Activated effector memory CD4-positive, alpha-beta T cell treated with Interleukin-2 at 50 U/mL for 16 hours (primary cell): ENCODE measurements around the gene RASGRF1.

Experiments used
- DNase-seq: peaks from one replicate; pipeline ENCODE4 v3.0.0-alpha.2; 2020

RASGRF1 gene

DNA sequence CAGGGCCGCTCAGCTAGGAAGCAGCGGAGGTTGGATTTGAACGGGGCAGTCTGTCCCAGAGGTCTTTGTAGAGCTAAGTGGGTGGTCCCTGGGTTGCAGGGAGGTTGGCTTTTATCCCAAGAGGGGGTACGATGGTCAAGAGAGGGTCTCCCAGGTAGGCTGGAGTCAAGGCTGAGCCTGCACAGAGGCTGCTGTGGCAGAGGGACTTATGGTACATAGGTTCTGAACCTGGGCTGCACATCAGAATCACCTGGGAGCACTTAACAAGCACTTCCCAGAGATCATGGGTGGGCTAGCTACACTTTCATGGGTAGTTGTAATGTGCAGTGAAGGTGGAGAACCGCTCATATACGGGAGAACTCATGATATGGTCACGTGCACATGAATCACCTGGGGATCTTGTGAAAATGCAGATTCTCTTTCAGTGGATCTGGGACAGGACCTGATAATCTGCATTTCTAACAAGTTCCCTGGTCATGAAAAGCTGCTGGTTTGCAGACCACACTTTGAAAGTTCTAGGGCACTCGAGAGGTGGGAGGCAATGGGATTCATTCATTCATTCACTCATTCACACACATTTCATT, 2.9 kb upstream of the RASGRF1 start:
- no peak for DNase-seq

DNA sequence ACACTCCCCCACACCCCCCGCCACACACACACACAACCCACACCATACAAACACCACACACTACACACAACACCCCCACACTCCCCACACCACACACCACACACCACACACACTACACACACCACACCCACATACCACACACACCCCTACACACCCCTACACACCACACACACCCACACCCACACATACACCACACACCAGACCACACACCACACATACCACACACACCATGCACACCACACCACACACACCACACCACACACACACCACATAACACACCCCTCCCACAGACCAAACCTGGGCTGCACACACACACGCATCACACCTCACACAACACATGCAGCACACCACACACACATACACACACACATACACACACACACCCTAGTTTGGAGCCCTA, 1.8 kb upstream of the RASGRF1 start:
- DNase-seq = no peak

DNA sequence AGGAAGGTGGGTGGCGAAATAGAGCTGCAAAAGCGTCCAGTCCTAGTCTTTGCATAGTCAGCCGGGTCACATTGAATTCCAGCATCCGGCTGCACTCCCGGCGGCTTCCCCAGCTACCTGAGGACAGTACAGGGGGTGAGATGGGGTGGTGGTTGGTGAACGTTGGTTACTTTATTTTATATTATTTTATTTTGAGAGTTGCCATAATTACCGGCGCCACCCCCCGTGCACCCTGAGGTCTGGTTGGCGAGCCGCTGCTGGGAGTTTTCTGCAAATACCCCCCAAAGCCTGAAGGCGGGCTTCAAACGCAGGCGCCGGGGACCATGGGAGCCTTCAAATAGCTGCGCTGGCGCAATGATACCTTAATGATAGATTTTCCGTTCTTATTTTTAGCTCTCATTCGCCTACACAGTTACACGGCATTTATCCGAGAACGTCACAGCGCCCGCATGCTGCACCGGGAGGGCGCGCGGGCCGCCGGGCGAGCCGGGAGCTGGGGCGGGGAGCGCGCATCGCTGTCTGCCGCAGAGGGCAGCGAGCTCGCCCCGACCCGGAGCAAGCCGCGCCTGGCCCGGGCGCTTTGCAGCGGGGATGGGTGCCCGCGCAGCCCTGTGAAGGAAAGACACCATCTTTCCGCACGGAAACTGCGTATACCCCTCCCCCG, 756 bp upstream of the RASGRF1 start:
- DNase-seq = no peak

DNA sequence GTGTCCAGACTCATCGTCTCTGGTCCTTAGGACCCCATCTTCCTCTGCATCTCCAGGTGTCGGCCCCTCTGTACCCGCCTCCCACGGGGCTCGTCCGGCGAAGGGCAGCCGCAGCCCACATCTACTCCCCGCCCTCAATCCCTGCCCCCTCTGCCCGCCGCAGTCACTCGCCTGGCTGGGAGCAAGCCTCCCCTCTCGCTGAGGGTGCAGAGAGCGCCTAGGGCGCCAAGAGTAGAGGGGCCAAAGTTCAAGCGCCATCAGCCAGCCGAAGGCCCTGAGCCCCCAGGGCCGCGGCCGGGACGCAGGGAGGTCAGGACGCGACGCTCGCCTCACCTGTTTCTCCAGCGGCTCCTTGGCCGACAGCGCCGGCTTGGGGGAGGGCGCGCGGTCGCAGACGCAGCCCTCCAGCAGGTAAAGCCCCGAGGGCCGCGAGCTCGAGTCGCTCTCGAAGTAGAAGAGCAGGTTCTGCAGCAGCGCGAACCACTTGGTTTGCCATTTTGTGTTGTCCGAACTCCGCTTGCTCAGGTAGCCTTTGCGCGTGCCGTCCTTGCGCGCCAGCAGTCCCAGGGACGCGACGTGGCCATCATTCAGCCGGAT, 592 bp downstream of the RASGRF1 start:
- DNase-seq = no peak

DNA sequence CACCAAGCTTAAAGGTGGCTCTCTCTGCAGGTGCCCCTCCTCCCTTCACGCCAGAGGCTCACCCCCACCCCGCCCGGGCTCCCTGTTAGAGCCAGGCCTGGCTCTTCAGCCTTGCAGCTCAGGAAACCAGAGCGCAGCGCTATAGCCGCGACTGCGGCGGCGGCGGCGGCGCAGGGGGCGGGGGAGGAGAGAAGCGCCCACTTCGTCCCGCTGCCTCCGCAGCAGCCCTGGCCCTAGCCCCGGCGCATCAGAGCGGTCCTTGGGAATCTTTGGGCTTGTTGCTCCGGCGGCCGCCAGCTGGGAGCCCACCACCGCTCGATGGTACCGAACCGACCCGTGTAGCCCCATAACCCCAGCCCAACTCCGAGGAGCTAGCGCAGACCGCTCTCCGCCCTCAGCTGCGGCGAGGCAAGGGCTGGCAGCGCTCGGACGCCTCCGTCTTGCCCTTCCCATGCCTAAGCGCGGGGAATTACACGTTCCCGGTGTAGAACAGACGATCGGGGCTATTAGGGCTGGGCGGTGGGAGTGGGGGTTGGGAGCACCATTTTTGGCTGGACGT, 1.2 kb downstream of the RASGRF1 start:
- DNase-seq = no peak

DNA sequence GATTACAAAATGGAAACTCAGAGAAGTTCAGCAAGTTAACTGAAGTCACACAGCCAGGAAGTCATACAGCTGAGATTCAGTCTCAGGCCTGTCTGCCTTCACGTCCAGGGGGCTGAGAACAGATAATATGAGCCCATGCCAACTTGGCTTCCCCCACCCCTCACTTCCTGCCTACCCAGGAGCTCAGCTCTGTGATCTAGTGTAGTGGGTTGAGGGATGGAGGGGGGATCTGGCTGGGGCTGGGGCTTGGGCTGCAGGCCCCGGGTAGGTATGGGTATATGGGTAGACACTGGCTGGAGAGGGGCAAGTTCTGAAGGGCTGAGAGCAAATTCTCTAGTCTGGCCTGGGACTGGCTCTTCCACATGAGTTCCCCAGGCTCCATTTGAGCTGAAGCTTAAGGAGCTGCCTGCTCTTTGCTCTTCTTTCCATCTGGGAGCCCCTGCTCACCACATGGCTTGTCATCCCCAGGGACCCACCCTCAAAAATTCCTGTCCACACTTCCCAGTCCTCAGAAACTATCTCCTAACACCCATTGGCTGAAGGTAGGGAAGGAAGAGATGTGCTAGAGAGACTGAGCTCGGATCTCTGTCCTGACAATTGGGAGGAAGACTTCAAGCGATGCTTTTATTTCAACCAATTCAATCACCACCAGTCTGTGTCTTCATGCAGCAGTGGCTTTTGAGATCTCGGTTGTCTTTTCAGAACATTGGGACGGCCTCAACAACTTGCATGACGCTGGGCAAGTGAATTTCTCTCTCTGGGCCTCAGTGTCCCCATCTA, 2.0 kb downstream of the RASGRF1 start:
- no peak for DNase-seq

DNA sequence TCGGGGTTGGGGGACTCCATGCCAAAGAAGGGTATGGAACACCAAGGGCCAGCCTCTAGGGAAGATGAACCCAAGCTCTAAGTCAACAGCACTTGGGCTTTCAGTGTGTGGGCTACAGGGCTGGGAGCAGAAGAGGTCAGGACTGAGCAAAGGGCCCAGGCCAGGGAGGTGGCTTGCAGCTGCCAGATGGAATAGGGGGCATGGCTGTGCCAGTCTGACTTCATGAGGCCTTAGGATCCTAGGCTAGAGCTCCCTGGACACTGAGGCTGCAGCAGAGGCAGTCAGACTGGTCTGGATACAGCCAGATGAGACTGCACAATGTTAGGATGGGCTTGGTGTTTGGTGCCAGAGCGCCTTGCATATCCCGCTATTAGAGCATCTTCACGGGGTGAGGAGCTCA, 3.8 kb downstream of the RASGRF1 start:
- no peak for DNase-seq

DNA sequence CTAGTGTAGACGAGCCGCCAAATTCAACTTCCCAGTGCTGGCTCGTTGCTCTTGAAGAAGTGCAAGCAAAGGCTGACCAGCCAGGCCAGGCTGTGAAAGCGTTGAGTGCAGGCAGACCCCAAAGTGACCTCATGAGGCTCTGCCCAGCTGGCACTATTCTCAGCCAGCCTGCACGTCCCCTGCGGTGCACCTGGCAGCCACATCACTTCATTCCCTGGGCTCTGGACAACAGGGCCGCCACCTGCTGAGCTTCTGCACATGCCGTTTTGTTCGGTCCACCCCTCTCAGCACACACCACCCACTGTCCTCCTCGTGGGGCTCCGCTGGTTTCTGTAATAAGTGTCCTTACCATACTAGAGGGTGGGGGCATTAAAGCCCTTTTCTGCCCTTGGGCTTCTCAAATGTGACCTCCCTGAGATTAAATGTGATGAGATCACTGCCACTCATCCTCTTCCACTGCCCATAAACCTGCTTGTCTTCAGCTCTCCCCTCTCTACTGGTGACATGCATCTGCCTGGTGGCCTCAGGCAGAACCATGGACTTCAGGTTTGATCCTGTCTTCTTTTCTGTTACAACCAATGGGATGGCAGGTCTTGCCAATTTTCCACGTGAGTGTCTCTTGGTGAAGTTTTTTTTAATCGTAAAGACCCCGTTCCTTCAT, 6.1 kb downstream of the RASGRF1 start:
- no peak for DNase-seq

DNA sequence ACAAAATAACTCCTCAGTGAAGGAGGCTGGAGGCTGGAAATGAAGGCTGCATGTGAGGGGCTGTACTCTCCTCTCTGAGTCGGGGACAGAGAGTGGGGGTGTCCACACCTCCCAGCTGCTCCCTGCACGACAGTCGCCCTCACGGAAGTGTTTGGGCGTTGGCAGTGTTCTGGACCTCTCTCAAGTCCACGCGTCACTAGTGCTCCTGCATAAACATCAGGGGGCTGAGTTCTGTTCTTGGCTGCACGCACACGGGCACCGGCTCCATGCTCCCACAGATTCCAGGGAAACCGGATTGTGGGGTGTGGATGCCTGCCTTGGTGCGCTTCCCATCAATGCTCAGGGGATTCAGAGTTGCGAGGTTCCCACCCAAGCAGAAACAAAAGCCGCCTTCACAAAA, 7.4 kb downstream of the RASGRF1 start:
- no peak for DNase-seq

DNA sequence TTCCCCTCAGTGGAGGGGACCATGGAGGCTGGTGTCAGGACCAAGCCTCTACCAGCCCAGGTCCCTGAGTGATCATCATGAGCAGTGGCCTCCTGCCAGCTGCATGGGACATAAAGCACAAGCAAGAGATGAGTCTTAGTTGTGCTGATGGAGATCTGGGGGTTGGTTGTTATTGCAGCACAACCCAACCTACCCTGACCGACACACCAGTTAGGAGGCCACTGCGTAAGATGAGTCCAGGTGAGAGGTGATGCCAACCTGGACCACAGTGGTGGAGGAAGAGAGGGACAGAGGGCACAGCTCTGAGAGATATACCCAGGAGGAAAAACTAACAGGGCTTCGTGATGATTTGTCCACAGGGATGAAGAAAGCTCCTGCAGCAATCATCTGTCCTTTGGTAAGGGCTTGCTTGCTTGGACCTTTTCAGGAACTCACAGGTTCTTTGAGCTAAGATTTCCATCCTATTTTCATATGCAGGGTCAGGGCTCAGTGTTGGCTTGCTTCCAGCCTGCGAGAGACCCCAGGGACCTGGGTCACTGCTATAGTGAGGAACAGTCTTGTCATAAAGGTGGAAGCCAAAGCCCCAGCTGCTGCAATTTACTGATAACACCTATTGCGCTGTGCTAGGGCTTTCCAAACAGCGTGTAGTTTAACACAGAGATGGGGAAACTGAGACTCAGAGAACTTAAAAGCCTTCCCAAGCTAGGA, 8.1 kb downstream of the RASGRF1 start:
- DNase-seq = no peak

DNA sequence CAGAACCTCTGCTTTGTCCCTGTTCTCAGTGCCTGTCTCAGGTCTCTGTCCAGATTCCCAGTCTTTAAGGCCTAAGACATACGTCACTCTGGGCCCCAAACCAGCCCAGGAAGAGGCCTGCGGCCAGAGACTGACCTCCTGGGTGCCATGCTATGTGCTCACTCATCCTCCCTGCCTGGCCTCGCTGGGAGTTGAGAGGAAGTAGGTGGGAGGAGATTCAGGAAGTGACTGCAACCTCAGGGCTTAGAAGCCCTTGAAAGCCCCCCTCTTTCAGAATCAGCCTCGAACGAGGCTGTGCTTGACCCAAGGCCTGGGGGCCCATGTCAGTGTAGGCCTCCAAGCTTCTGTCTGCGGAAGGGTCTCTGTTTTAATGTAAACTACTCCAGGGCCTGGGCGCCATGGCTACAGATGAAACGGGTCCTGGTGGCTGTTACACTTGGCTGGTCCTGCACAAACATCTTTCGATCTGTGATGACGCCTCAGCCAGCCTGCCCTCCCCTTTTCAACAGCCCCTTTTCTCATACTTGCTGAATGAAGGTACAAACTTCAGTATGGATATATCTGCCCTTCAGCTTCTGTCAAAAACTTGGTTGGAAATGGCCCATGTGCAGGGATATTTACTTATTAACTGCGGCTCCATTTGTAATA, 11.7 kb downstream of the RASGRF1 start:
- no peak for DNase-seq

DNA sequence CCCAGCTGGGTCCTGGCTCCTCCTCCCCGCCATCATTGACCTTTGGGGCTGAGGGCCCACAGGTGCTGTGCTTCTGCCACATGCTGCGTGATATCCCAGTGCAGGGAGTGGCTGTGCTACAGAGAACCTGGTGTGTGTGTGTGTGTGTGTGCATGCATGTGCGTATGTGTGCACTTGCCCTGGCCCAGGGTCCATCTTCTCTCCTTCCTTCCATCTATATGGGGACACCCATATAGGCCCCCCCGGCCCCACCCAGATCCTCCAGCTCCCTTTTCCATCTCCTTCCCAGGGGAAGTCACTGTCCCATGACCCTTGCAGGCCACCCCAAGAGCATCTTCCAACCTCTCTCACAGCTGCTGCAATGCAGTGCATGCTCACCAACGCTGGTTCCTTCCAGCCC, 12.6 kb downstream of the RASGRF1 start:
- no peak for DNase-seq

DNA sequence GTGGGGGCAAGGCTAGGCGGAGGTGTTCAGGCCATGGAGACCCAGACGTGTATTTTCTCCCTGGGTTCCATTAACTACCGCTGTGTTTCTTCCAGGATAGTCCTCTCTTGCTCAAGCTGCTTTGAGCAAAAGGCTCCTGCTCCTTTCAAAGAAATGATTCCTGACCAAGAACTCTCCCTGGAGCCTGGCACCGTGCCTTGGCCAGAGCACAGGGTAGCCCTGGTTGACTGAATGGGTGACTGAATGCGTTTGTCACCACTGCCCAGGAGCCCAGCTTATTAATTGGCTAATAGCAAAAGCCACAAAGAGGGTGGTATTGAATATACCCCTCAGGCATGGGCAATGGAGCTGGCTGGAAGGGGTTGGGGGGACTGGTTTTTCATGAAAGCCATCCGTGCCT, 13.9 kb downstream of the RASGRF1 start:
- no peak for DNase-seq

DNA sequence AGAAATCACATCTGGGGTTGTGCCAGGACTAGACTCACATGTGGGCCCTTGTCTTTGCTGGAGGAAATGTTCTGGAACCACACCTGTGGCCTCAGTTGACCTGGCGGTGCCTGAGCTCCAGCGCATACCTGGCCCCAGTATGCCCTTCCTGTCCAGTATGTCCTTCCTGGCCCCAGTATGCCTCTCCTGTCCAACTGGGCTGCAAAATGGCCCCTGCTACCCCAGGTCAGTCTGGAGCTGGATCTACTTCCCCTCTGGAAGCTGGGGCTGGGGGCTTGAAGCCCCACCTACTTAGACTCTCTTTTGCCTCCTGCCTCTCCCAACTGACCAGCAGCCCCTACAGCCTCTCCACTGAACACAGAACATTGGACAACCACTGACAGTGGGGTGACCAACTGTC, 15.3 kb downstream of the RASGRF1 start:
- DNase-seq = no peak

DNA sequence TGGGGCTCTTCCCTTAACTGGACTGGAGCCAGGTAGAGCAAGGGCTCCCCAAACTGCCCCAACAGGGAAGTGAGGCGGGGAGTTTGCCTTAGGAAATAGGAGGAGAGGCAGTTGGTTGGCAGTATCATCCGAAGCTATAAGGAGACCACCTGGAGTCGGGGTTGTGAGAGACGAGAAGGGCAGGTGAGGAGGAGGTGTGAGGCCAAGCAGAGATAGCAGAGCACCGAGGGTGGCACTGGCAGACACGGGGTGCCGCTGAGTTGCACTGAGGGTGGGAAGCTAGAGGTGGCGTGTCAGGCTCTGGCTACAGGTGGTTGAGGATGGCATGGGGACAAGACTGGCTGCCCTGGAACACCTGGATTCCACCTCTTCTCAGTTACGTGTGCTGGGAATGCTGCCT, 17.2 kb downstream of the RASGRF1 start:
- no peak for DNase-seq

DNA sequence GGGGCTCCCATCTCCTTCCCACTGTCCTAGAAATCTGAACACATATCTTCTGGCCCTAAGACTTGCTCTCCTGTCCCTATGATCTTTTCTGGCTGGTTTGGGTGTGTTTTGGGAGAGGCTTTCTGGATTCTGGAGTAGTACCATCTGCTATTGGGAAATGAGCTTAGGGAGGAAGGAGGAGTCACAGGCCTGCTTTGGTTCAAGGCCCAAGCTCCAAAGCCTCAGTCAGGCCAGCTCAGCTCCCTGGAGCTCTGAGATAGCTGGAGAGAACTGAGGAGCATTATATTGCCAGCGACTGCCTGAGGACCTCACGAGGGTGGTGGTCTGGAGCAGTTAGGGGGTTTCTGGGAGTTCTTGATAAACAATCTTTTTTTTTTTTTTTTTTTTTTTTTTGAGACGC, 18.7 kb downstream of the RASGRF1 start:
- DNase-seq = no peak

DNA sequence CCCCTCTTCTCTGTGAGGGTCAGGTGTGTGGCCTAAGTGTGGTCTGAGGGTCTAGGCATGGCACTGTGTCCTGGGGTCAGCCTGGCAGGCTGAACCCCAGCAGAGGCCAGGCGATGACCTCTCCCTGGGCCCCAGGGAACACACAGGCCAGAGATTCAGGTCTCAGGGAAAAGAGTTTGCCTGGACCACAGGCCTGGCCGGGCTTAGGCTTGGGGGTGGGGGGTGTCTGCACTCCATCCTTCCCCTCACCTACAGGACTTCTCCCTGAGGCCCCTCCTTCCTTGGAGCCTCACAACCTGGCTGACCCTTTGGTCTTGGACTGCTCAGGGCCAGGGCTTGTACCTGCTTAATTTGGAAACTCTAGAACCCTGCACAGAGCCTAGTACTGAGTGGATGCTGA, 21.8 kb downstream of the RASGRF1 start:
- no peak for DNase-seq

DNA sequence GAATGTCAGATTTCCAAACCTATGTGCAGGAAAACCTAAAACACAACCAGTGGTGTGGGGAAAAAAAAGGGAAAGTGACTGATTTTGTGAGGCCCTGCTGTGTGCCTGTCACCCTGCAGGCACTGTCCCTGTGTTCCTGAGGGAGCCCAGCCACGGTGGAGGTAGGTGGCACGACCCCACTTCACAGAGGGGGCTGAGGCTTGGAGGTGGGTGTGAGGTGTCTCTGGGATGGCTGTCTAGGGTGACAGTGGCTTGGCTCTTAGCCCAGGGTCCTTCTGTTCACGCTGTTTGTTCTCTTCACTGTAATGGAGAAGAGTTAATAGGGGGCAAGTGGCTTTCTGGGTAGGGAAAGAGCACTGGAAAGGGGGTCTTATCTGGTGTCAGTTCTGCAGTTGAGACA, 22.6 kb downstream of the RASGRF1 start:
- no peak for DNase-seq

DNA sequence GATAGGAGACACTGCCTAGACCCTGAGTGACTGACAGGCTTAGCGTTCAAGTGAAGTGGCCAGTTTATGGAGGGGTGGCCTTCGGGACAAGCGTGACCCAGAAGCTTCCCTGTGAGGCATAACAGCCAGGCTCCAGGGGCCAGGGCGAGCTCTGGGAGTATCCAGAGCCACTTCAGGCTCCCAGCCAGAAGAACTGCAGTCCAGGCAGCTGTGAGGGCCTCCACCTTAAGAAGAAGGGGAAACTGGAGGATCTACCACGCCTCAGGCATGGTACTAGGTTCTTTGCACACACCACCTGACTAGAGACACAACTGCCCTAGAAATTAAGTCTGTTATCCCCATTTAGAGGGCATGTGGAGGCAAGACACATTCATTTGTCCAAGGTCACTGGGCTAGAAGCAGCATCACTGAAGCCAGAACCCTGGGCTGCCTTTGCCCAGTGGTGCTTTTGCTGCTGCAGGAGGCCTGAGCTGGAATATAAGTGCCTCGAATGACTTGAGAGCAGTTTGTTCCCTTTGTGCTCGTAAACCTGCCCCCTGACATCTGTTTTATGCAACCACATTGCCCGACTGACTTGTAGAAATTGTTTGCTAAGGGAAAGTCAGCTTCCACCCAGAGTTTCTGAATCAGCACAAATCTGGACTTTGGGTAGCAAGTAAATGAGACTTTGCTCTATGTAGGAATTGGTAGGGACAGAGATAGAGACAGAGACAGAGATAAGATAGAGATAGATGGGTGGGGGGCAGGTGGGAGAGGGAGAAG, 23.3 kb downstream of the RASGRF1 start:
- DNase-seq = no peak

DNA sequence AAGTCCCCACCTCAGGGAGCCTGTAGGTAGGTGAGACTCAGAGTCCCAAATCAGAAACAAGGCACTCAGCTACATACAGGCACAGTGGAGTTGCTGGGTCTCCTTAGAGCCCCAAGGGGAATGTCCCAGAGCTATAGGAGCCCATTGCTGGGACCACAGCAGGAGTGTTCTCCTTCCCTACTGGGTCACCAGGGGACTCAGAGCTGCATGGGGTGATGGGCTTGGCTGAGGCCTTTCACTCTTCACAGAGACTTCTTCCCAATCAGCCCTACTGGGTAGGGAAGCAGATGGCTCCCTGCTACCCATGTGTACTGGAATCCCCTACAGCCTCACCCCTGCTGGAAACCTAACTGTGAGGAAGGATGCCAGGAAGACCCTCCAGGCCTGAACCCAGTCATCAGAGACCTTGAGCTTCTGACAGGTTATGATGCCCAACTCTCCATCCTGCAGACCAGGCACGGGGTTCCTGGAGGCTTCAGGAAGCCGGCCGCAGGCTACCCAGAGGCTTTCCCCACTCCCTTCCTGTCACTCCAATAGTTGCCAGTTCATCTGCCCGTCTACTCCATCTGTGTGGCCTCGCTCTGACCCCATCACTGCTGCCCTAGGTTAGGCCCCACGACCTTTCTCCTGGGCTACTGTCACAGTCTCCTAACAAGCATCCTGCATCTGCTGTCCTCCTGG, 24.0 kb downstream of the RASGRF1 start:
- DNase-seq = no peak
